AG09319 (cell line): ENCODE data around the gene CNTN1.

Source experiments
- DNase-seq: peaks from one replicate; pipeline ENCODE4 v3.0.0-alpha.2; 2010; ENCODE audit warnings: low read depth; ENCODE audit errors: extremely low read depth
- CTCF ChIP-seq: IDR thresholded peaks from 2 replicates; pipeline ENCODE4 v1.5.1; 2011; ENCODE audit warnings: low read depth, mild to moderate bottlenecking, inconsistent platforms, low read length, moderate library complexity

Gene CNTN1

GRCh38 chr12:40697566-40698259 is 5.5 kb downstream of the CNTN1 start:
- no peak for DNase-seq
- TF ChIP-seq CTCF, result no peak

GRCh38 chr12:40701756-40702155 is 9.5 kb downstream of the CNTN1 start:
- TF ChIP-seq CTCF, result no peak
- no peak for DNase-seq

- no peak for DNase-seq
- TF ChIP-seq CTCF, result no peak
Measured at GRCh38 chr12:40711121-40711520, 18.9 kb downstream of the CNTN1 start.

GRCh38 chr12:40714636-40715035 is 22.4 kb downstream of the CNTN1 start:
- DNase-seq, result no peak

GRCh38 chr12:40716037-40716436 is 23.8 kb downstream of the CNTN1 start:
- no peak for DNase-seq
- TF ChIP-seq CTCF, result no peak

More at GRCh38 chr12:40714636-40715035, 22.4 kb downstream of the CNTN1 start:
- TF ChIP-seq CTCF, result no peak

- DNase-seq, result no peak
- no peak for TF ChIP-seq CTCF
Measured at GRCh38 chr12:40717576-40717975, 25.3 kb downstream of the CNTN1 start.

GRCh38 chr12:40718878-40719372 is 26.7 kb downstream of the CNTN1 start:
- no peak for TF ChIP-seq CTCF
- no peak for DNase-seq
